Osteoblast (primary cell): Measurements from ENCODE around the gene GABRG3. TPM values are rescaled to one million over a fixed set of nuclear protein-coding genes. Genes with fewer than 3 reads are reported as not detected.
A peak's percentile ranks its signal among the peaks of the same experiment; 100 is the strongest.

Experiments used
- DNase-seq: peaks from one replicate; pipeline ENCODE4 v3.0.0; 2011; ENCODE audit warnings: low spot score, mixed read lengths; ENCODE audit not compliant: insufficient read length; ENCODE audit errors: missing footprints
- H2AFZ ChIP-seq: 2 replicates; pipeline ENCODE4 v1.6.0; 2011; ENCODE audit warnings: mild to moderate bottlenecking, low read length
- H3K27ac ChIP-seq: 2 replicates; pipeline ENCODE4 v1.5.1; 2011; ENCODE audit warnings: mild to moderate bottlenecking, low read depth, low read length, moderate library complexity
- H3K27me3 ChIP-seq: 2 replicates; pipeline ENCODE4 v1.6.0; 2012; ENCODE audit warnings: mild to moderate bottlenecking, control low read depth, inconsistent platforms, low read length, moderate library complexity; ENCODE audit not compliant: insufficient read depth
- H3K36me3 ChIP-seq: 2 replicates; pipeline ENCODE4 v1.5.1; 2011; ENCODE audit warnings: mild to moderate bottlenecking, low read length, control low read depth, moderate library complexity; ENCODE audit not compliant: insufficient read depth
- H3K4me1 ChIP-seq: 2 replicates; pipeline ENCODE4 v1.5.1; 2011; ENCODE audit warnings: mild to moderate bottlenecking, low read length, control low read depth, moderate library complexity; ENCODE audit not compliant: insufficient read depth
- H3K4me2 ChIP-seq: 2 replicates; pipeline ENCODE4 v1.6.0; 2011; ENCODE audit warnings: mild to moderate bottlenecking, low read length; ENCODE audit not compliant: insufficient read depth
- H3K4me3 ChIP-seq: fragments of 200-600 bp; sonication (generic); 3 replicates; pipeline ENCODE4 v1.5.1; 2012; ENCODE audit warnings: mild to moderate bottlenecking, low read length, inconsistent platforms; ENCODE audit not compliant: insufficient read depth
- H3K79me2 ChIP-seq: 2 replicates; pipeline ENCODE4 v1.6.0; 2012; ENCODE audit warnings: mild to moderate bottlenecking, low read length, control low read depth, inconsistent platforms; ENCODE audit not compliant: insufficient read depth
- H3K9me3 ChIP-seq: 2 replicates; pipeline ENCODE4 v1.5.1; 2011; ENCODE audit warnings: low read depth, low read length, control low read depth
- H4K20me1 ChIP-seq: 2 replicates; pipeline ENCODE4 v1.6.0; 2012; ENCODE audit warnings: mild to moderate bottlenecking, low read length, control low read depth; ENCODE audit not compliant: insufficient read depth
- CTCF ChIP-seq: IDR thresholded peaks from 2 replicates; pipeline ENCODE4 v1.5.1; 2011; ENCODE audit warnings: mild to moderate bottlenecking, low read depth, low read length, moderate library complexity; ENCODE audit errors: extremely low read depth
- total RNA-seq: library from RNA; depleted of rRNA; stranded (reverse); fragments of >200 nt; gene quantifications from 2 replicates; pipeline ENCODE4 v1.2.3, GENCODE V29; 2012

Gene GABRG3
- total RNA-seq, 1 donor: not detected

GRCh38 chr15:27214961-27215360, 244.0 kb downstream of the GABRG3 start:
- H3K36me3 ChIP-seq: no peaks in the 10 kb centered on the region
- DNase-seq: no peak
- no peaks in the 10 kb centered on the region for H4K20me1 ChIP-seq
- H3K4me2 ChIP-seq: no peak overlapping the region
- no peak overlapping the region for H2AFZ ChIP-seq
- H3K79me2 ChIP-seq: no peaks in the 10 kb centered on the region
- H3K4me3 ChIP-seq: no peak overlapping the region
- H3K27ac ChIP-seq: no peak overlapping the region
- TF ChIP-seq CTCF: no peak
- no peaks in the 10 kb centered on the region for H3K4me1 ChIP-seq
- peaks cover 6% of the 10 kb centered on the region for H3K9me3 ChIP-seq
- H3K27me3 ChIP-seq: no peaks in the 10 kb centered on the region

- Histone ChIP-seq H3K9me3 (no peaks in the 10 kb centered on the region), H3K27ac (no peak overlapping the region), H3K4me1 (no peaks in the 10 kb centered on the region), H4K20me1 (no peaks in the 10 kb centered on the region), H3K27me3 (no peaks in the 10 kb centered on the region), H2AFZ (no peak overlapping the region), H3K4me2 (no peak overlapping the region), H3K36me3 (no peaks in the 10 kb centered on the region), H3K4me3 (no peak overlapping the region), H3K79me2 (no peaks in the 10 kb centered on the region)
- no peak for TF ChIP-seq CTCF
- DNase-seq: peak; percentile 19
These were observed 247.4 kb downstream of the GABRG3 start for GRCh38 chr15:27218426-27218825.

- Histone ChIP-seq H3K4me1 (no peaks in the 10 kb centered on the region), H3K4me2 (no peak overlapping the region), H3K27ac (no peak overlapping the region), H3K4me3 (no peak overlapping the region), H4K20me1 (no peaks in the 10 kb centered on the region), H3K27me3 (no peaks in the 10 kb centered on the region), H3K9me3 (no peaks in the 10 kb centered on the region), H2AFZ (no peak overlapping the region), H3K36me3 (no peaks in the 10 kb centered on the region), H3K79me2 (no peaks in the 10 kb centered on the region)
- peak; percentile 18 for DNase-seq
- TF ChIP-seq CTCF: no peak
These were observed 248.7 kb downstream of the GABRG3 start for GRCh38 chr15:27219636-27220035.

GRCh38 chr15:27220199-27220598, 249.2 kb downstream of the GABRG3 start:
- no peaks in the 10 kb centered on the region for H4K20me1 ChIP-seq
- no peaks in the 10 kb centered on the region for H3K9me3 ChIP-seq
- no peak for TF ChIP-seq CTCF
- H3K4me2 ChIP-seq: no peak overlapping the region
- H3K27ac ChIP-seq: no peak overlapping the region
- no peaks in the 10 kb centered on the region for H3K4me1 ChIP-seq
- no peaks in the 10 kb centered on the region for H3K79me2 ChIP-seq
- no peak overlapping the region for H2AFZ ChIP-seq
- no peaks in the 10 kb centered on the region for H3K36me3 ChIP-seq
- H3K4me3 ChIP-seq: no peak overlapping the region
- no peak for DNase-seq
- no peaks in the 10 kb centered on the region for H3K27me3 ChIP-seq
